NB4 (cell line): ENCODE measurements around the gene VSIG1.

Source experiments
- POLR2A ChIP-seq: IDR thresholded peaks from 2 replicates; pipeline ENCODE4 v1.6.1; 2011; ENCODE audit warnings: mild to moderate bottlenecking; ENCODE audit not compliant: insufficient read length; ENCODE audit errors: extremely low read depth
- TF ChIP-seq, protein P1 (sequence below): IDR thresholded peaks from one replicate; pipeline ENCODE4 v1.5.1; 2012; ENCODE audit warnings: low read depth, low read length

- TF ChIP-seq POLR2A, result no peak
- TF ChIP-seq, protein P1, sequence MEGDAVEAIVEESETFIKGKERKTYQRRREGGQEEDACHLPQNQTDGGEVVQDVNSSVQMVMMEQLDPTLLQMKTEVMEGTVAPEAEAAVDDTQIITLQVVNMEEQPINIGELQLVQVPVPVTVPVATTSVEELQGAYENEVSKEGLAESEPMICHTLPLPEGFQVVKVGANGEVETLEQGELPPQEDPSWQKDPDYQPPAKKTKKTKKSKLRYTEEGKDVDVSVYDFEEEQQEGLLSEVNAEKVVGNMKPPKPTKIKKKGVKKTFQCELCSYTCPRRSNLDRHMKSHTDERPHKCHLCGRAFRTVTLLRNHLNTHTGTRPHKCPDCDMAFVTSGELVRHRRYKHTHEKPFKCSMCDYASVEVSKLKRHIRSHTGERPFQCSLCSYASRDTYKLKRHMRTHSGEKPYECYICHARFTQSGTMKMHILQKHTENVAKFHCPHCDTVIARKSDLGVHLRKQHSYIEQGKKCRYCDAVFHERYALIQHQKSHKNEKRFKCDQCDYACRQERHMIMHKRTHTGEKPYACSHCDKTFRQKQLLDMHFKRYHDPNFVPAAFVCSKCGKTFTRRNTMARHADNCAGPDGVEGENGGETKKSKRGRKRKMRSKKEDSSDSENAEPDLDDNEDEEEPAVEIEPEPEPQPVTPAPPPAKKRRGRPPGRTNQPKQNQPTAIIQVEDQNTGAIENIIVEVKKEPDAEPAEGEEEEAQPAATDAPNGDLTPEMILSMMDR, result no peak
These were observed 11.9 kb upstream of the VSIG1 start for GRCh38 chrX:108032944-108033343.
